Hematopoietic multipotent progenitor cell treated with erythropoietin and hydrocortisone succinate and interleukin-3 and kit ligand, for 6 days (in vitro differentiated cells): ENCODE measurements around the gene ALPK3.

Experiments
- DNase-seq: peaks from one replicate; pipeline ENCODE4 v3.0.0-alpha.2; 2015

The ALPK3 gene

DNA sequence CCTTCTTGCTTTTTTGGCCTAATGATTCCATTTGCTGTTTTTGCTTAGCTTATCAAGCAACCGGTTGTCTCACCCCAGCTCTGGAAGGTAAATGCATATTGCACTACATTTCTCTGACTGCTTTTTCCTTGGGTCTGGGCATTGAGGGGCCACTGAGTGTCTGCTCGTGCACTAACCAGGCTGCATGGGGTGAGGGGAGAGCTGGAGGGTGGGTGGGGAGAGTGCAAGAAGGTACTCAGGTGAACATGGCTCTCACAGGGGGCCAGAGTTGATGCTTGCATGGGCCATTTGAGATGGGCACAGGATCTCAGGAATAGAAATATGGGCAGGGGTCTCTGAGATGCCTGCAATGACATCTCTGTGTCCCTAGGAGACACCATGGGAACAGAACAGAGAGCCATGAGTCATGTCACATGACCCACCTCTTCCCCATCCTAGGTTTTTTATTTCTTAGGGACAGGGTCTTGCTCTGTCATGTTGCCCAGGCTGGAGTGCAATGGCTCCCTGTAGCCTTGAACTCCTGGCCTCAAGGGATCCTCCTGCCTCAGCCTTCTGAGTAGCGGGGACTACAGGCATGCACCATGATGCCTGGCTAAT lies 6.2 kb downstream of the ALPK3 start:
- DNase-seq = no peak

DNA sequence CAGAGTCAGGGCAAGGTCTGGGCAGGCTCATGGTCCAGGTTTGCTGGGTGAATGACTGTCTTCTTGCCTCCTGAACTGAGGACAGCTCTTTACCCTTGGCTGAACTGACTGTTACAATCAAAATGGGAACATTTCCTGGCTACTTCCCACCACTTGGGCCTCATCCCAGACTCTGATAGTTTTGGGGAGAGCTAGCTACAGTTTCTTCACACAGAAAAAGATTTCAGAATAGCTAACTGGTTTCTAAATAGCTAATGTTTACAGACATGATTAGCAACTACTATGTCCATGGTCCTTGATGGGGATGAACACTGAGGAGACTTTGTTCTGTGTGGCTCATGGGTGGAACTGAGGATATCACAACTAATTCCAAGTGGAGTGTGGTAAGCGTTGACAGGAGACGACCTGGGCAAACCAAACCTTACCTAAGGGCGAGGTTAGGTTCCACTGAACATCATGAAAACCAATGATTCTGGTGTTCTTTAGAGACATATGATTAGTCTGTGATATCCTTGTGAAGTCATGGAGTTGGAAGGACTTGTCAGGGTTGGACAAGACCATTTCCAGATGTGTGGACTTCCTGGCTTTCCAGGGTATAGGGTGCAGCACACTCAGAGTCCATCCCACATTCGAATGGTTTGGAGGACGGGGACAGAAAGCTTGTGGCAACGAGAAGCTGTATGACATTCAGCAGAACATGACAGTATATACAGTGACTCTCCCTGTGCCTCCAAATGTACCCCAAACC lies 7.3 kb downstream of the ALPK3 start:
- no peak for DNase-seq

DNA sequence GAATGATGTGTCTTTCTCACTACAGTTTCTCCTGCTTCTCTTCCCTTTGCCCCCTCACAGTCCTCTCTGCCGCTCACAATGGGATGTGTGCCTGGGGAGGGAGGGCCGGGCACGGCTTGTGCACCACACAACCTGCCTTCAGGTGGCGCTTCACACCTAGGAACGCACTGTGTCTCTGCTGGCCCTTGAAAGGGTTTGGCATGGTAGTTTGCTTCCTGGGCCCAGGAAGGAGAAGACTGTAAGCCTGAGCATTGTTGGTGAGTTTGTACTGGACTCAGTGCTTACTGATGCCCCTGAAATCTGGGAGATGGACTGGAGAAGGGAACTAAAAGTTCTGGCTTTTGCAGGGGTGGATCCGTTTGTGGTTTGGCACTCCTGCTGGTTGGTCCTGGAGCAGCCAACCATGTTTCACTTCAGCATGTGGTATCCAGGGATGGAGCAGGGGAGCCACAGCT lies 9.2 kb downstream of the ALPK3 start:
- DNase-seq = peak; percentile 32

DNA sequence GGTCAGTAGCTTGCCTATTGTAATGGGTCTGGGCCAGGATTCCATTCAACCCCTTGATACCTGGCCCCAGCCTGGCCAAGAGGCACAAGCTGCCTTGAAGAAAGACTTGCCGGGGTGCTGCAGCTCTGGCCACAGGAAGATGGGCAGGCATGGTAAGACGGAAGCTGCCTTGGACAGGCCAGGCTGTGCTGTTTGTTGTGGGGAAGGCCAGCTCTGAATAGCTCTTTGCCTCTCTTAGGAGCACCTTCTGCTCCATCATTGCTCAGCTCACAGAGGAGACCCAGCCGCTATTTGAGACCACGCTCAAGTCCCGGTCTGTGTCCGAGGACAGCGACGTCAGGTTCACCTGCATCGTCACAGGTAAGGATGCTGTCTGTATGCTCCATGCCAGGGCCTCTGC lies 10.1 kb downstream of the ALPK3 start:
- no peak for DNase-seq

DNA sequence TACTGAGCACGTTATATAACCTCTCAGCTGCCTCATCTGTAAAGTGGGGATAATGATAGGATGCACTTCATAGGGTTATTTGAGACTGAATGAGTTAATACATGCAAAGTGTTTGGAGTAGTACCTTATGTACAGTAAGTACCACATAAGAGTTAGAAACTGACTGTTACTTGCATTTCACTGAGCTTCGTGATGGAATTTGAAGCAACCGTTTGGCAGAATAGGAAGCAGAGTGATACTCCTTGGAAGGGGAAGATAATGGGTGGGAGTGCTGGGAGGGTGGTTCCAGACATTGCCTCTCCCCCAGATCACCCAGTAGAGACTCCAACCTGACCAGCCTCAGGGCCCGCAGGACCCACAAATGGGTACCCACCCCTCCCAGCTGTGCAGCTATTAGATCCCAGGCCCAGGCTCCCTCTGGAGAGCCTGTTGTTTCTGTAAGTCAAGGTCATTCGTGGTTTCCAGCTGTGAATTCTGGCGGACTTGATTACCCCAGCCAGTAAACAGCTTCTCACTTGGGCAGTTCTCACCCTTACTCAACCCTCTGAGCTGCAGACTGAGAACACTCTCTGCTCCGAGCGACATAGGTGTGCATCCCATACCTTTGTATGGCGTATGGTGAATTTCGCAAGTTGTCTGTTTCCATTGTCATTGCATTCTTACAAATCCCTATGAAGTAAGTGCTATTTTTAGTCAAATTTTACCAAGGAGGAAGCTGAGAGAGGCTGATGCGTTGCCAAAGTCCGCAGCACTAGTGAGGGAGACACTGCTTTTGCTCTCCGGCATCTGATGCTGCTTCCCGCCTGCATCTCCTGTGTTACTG lies 11.1 kb downstream of the ALPK3 start:
- DNase-seq = no peak

DNA sequence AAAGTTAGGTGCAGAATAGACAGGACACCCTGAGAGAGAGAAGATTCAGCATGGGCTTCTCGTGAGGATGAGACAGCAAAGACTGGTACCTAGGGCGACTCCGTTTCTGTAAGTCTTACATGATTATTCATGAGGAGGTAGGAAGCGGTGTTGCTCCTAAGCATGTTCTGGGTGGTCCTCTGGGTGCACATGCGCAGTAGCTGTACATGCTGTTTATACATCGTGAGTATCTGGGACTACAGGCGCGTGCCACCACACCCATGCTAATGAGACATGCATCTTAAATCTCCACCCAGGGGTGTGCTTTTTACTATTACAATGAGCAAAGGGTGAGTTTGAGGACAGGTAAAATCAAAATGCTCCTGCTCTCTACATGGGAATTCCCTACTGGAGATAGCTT lies 12.3 kb downstream of the ALPK3 start:
- DNase-seq = no peak

DNA sequence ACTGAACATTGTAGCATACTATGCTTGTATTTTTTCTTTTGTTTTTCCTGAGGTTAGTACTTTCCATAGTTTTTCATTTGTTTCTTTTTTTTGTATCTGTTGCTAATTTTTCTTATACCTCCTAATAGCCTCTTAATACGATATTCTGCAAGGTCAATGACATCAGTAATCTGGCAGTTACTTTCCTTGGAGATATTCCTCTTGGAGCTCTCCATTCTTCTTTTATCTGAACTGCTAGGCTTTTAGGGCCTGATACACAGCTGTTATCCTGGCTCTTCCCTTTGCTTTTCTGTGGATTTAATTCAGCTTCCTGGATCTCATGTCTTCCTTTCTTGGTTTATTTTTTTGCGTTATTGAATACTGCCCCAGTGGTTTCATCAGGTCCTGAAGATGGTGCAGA lies 12.9 kb downstream of the ALPK3 start:
- DNase-seq = no peak

DNA sequence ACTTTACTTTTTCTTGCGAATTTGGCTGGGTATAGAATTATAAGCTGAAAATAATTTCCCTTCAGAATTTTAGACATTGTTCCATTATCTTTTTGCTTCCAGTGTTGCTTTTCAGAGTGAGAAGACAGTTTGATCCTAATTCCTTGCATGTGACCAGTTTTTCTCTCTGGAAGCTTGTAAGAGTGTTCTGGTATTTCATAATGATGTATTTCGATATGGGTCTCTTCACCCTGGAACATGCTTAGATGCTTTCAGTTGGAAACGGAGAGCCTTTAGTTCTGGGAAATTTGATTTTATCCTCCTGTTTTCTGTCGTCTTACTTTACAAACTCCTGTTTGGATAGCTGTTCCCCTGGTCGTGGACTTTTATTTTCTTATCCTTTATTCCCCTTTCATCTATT lies 13.9 kb downstream of the ALPK3 start:
- no peak for DNase-seq

DNA sequence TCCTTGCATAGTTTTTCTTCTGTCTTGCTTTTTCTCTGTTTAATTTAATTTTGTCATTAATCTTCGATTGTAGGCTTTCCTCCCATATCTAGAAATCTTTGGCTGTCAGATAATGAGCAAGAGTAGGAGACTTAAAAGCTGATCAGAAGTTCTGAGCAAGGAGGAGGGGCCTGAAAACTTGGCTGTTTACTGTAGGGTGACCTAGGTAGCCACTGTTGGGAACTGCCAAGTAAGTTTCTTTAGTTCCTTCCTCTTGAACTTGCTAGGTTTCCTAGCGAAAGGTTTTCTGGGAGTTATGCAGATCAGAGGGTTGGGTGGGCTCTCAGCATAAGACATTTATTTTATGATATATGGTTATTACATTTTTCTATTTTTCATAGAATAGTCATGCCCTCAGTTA lies 14.5 kb downstream of the ALPK3 start:
- DNase-seq = no peak

DNA sequence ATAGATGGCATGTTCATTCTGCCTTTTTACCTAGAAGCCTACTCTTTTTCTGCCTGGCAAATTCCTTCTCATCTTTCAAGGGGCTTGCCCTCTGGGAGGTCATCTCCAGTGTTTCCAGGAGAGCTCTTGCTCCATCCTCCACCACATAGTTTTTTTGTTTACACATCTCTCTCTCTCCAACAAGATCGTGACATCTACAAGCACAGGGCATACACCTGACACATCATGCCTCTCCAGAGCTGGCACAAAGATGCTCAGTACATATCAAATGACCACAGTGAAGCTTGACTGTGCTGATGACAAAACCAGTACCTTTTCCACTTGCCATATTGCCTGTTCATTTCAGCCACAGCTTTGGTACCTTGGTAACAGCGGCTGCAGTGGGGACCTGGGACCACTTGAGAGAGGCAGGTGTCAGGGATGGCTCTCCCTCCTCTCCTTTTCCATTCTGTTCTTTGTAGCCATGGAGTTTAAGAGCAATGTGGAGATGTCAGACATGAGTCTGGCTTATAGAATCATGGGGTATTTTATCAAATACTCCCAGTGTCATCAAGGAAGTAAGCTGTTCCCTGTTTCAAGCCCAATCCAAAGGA lies 15.4 kb downstream of the ALPK3 start:
- DNase-seq = no peak

DNA sequence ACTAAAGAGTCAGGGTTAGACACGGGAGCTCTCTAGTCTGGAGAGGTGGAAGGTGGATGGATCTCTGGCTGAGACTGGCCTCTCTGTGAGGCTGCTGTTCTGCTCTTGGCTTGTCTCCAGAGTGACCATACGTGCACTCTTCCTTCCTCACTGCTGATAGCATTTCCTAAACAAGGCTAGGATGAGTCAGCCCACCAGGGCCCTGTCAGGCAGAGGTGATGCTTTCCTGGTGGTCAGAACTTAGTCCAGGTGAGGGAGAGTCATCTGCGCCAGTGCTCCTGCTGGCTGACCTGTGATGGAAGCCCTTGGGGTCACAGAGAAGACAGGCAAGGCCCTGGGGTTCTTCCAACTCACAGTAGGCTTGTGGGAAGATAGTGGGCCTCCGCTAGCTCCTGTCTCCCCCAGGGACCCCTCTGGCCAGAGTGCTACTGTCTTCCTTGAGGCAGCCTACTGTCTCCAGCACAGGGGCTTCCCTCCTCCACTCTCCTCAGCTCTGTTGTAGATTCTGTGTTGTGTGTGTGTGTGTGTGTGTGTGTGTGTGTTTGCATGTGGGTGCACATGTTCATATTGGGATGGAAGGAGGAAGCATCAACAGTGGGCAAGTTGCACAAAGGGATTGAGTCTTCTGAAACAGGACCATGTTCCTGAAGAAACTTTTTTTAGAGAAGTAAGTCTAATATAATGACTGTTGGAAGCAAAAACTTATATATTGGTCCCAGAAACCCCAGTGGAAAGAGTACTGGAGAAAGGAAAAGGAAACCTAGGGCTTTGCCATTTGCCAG lies 16.5 kb downstream of the ALPK3 start:
- DNase-seq = no peak

DNA sequence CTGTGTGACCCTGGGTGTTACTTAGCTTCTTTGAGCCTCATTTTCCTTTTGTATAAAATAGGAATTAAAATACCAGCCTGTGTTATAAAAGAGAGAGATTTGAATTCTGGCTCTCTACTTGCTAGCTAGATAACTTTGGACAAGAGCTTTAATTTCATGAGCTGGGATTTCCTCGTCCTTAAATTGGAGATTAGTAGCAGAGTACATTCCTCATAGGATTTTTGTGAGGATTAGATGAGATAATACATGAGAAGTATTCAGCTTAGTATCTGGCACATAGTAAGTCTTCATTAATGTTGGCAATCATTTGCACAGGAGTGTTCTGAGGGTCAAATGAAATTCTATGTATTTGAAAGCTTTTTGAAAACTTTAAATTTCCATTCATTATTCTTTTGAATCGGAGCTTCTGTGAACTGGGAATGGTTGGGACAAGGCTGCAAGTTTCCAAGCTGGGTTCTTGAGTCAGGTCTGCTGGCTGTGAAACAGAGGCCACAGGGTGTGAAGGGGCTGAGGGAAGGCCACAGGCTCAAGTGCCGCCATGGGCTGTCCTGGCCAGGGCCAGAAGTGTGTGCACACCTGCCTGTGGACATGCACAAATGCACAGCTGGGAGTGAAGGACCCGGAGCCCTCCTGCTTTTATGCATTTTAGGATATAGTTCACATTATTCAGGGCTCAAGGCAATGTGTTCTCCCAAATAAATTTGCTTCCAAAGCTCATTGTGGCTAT lies 17.2 kb downstream of the ALPK3 start:
- no peak for DNase-seq

DNA sequence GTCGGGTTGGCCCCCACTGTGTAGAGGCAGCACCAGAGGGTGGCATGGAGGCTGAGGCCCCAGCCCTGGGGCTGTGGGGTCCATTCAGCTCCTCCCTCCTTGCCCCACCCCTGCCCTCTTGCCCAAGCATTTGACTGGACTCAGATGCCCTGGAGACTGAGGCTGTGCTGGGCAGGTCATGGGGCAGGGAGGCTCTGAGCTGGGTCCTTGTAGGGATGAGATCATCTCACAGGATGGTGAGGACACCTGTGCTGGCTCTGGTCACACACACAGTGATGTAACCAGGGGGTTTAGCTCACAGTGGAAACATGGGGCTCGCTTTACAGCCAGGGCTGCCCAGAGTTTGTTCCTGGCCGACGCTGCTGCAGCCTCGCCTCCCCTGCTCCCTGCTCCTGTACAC lies 17.8 kb downstream of the ALPK3 start:
- DNase-seq = no peak

DNA sequence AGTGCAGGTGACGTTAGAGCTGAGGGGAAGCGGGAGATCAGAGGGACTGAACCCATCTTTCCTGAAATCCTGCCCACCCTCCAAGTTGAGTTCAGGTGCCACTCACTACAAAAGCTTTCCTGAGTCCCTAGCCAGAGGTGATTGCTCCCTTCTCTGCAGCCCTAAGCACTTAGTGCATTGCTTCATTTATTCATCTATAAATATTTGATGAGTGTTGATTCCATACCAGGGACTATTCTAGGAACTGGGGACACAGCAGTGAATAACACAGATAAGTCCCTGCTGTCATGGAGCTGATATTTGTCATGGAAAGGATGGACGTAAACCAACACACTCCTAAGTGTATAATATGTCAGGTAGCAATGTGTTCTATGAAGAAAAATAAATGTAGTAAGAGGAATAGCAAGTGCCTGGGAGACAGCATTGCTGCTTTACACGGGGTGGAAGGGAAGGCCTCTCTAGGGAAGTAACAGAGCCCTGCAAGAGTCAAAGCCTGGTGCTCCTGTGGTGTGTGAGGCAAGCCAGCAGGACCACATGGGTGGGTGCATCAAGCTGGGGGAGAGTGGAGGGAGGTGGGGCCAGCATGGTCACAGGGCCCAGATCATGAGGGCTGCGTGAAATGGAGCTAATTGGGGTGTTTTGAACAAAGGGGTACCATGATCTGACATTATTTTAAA lies 18.6 kb downstream of the ALPK3 start:
- DNase-seq = no peak

DNA sequence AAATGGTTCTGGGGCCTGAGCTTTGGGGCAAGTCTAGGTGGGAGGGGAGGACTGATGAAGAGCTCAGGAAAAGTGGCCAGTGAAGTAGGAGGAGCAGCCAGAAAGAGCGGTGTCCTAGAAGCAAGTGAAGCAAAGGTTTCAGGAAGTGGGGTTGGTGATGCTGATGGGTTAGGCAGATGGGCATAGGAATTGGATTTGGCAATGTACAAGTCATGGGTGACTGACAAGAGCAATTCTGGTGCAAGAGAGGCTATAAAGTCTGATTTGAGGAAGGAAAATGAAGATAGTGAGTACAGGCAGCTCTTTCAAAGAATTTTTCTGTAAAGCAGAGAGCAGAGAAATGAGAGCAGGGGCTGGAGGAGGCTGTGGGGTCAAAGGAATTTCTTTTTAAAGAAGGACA lies 19.7 kb downstream of the ALPK3 start:
- DNase-seq = no peak

DNA sequence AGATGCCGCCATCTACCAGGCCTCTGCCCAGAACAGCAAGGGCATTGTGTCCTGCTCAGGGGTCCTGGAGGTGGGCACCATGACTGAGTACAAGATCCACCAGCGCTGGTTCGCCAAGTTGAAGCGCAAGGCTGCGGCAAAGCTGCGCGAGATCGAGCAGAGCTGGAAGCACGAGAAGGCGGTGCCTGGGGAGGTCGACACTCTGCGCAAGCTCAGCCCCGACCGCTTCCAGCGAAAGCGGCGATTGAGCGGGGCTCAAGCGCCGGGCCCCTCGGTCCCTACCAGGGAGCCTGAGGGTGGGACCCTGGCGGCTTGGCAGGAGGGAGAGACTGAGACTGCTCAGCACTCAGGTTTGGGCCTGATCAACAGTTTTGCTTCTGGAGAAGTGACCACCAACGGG lies 22.6 kb downstream of the ALPK3 start:
- DNase-seq = no peak

DNA sequence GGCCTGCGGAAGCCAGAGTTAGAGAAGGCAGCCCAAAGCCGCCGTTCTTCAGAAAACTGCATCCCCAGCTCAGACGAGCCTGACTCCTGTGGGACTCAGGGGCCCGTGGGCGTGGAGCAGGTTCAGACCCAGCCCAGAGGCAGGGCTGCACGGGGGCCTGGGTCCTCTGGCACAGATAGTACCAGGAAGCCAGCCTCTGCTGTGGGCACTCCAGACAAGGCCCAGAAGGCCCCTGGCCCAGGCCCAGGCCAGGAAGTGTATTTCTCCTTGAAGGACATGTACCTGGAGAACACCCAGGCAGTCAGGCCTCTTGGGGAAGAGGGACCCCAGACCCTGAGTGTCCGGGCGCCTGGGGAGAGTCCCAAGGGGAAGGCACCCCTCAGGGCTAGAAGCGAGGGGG lies 23.1 kb downstream of the ALPK3 start:
- no peak for DNase-seq

DNA sequence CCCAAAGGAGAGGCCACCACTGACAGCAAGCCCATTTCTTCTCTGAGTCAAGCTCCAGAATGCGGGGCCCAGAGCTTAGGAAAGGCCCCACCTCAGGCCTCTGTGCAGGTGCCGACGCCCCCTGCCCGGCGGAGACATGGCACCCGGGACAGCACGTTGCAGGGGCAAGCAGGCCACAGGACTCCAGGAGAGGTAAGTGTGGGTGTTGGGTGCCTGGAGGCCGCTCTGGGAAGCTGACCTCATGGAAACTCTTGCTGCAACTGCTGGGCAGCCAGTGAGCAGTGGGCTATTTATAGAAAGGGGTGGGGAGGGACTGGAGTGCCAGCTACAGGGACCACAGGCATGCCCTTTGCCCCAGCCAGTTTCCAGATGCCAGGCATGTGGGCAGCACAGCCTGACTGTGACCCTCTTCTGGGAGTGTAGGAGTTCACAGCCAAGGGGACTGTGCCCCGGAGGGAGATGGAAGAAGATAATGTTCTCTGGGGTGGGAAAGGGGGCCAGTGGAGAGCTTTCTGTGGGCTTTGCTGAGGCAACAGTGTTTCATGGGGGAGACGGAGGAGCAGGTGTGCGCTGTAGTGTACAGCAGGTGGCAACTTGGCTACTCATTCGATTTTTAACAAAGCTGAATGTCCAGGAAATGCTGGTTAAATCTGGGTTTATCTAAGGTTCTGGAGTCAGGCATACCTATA lies 23.7 kb downstream of the ALPK3 start:
- DNase-seq = peak; percentile 7

DNA sequence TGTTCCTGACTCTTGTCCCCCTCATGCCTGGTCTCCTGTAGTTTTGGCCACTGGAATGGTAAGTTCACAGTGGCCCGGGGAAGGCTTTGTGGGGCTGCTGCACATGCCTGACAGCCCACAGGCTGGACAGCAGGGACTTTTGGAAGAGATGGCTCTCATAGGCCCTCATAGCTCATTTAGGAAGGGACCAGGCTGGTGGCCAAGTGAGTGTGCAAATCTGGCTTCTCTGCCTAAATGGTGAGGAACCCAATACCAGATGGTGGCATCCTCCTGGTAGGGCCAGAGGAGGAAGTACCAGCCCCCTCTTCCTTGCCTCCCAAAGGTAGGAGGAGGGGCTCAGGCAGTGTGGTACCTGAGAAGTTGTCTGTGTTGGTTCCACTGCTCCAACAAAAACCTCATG lies 25.6 kb downstream of the ALPK3 start:
- DNase-seq = no peak

DNA sequence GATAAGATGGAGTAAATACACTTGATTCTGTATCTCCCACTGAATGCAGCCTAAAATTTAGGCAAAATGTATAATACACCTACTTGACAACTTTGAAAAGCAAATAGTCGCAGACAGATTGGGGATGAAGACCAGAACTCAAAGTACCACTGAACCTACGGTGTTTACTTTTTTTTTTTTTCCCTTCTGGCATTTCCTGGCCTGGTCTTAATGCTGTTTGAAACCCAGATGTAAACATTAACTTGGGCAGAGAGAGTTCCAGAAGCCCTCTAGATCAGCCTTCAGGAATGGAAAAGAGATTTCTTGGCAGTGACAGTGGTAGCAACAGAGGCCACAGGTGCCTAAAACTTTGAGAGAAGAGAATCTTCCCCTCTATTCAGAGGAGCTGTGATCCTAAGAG lies 27.8 kb downstream of the ALPK3 start:
- no peak for DNase-seq

DNA sequence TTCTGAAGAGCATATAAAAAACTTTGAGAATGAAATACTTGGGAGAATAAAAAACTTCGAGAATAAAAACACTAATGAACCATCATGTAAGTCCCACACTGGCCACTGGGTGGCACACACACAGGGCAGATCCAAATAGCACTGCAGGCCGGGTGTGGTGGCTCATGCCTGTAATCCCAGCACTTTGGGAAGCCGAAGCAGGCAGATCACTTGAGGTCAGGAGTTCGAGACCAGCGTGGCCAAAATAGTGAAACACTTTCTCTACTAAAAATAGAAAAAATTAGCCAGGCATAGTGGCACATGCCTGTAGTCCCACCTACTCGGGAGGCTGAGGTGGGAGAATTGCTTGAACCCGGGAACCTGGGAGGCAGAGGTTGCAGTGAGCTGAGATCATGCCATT lies 28.5 kb downstream of the ALPK3 start:
- peak; percentile 72 for DNase-seq
